HepG2 (cell line): ENCODE data around the gene B3GNT8. TPM values are rescaled to one million over a fixed set of nuclear protein-coding genes. Genes with fewer than 3 reads are reported as not detected.

ENCODE experiments used
- DDIT3 ChIP-seq: sonication (generic); formaldehyde crosslinking; IDR thresholded peaks from 2 replicates; pipeline ENCODE4 v1.4.0; 2020; ENCODE audit warnings: mild to moderate bottlenecking, missing genetic modification reagents
- DNMT3B ChIP-seq: conservative IDR thresholded peaks from 2 replicates; pipeline ENCODE4 v1.6.1; 2016; ENCODE audit warnings: missing biosample characterization, control low read depth
- DRAP1 ChIP-seq: IDR thresholded peaks from 2 replicates; pipeline ENCODE4 v1.6.1; 2016; ENCODE audit warnings: missing genetic modification reagents, missing compliant biosample characterization
- FOXJ3 ChIP-seq: sonication (generic); formaldehyde crosslinking; IDR thresholded peaks from 2 replicates; pipeline ENCODE4 v1.4.0; 2020; ENCODE audit warnings: missing genetic modification reagents, mild to moderate bottlenecking, borderline replicate concordance
- GATA4 ChIP-seq: sonication (generic); IDR thresholded peaks from 2 replicates; pipeline ENCODE4 v1.6.1; 2016; ENCODE audit warnings: antibody characterized with exemption, low read depth, borderline replicate concordance
- HNF4G ChIP-seq, 2 experiments: sonication (generic) in 1 of 2; formaldehyde crosslinking in 1 of 2; IDR thresholded peaks; 2 replicates each; pipeline versions ENCODE4 v1.4.0 to v1.6.1; 2011 to 2020; ENCODE audit warnings: borderline replicate concordance in 2 of 2, low read depth in 2 of 2, mild to moderate bottlenecking in 2 of 2, low read length in 1 of 2, missing genetic modification reagents in 1 of 2, moderate library complexity in 1 of 2
- HOMEZ ChIP-seq: IDR thresholded peaks from 2 replicates; pipeline ENCODE4 v1.6.1; 2016; ENCODE audit warnings: low read depth
- HOXD1 ChIP-seq: sonication (generic); formaldehyde crosslinking; IDR thresholded peaks from 2 replicates; pipeline ENCODE4 v1.5.0; 2020; ENCODE audit warnings: missing genetic modification reagents
- IRF2 ChIP-seq: IDR thresholded peaks from 2 replicates; pipeline ENCODE4 v1.6.1; 2018; ENCODE audit warnings: missing genetic modification reagents, missing compliant biosample characterization
- JARID2 ChIP-seq: sonication (generic); formaldehyde crosslinking; IDR thresholded peaks from 2 replicates; pipeline ENCODE4 v1.8.1; 2023; ENCODE audit warnings: missing genetic modification reagents, inconsistent platforms; ENCODE audit not compliant: insufficient replicate concordance
- KDM4B ChIP-seq: sonication (generic); formaldehyde crosslinking; IDR thresholded peaks from 2 replicates; pipeline ENCODE4 v1.4.0; 2020; ENCODE audit warnings: missing genetic modification reagents
- MIER3 ChIP-seq: IDR thresholded peaks from 2 replicates; pipeline ENCODE4 v1.6.1; 2016; ENCODE audit warnings: missing compliant biosample characterization, borderline replicate concordance
- MZF1 ChIP-seq: sonication (generic); formaldehyde crosslinking; IDR thresholded peaks from 2 replicates; pipeline ENCODE4 v1.8.1; 2023; ENCODE audit warnings: mild to moderate bottlenecking, missing genetic modification reagents, borderline replicate concordance
- SP4 ChIP-seq: sonication (generic); formaldehyde crosslinking; IDR thresholded peaks from 2 replicates; pipeline ENCODE4 v1.8.1; 2023; ENCODE audit warnings: mild to moderate bottlenecking, missing genetic modification reagents
- STAT5B ChIP-seq: sonication (generic); formaldehyde crosslinking; IDR thresholded peaks from 2 replicates; pipeline ENCODE4 v1.4.0; 2020; ENCODE audit warnings: missing genetic modification reagents
- TEAD2 ChIP-seq: sonication (generic); formaldehyde crosslinking; IDR thresholded peaks from 2 replicates; pipeline ENCODE4 v1.9.0; 2021; ENCODE audit warnings: missing genetic modification reagents
- TOE1 ChIP-seq: sonication (generic); formaldehyde crosslinking; IDR thresholded peaks from 2 replicates; pipeline ENCODE4 v1.4.0; 2020; ENCODE audit warnings: mild to moderate bottlenecking, missing genetic modification reagents
- TRIM22 ChIP-seq: fragments of 450-650 bp; IDR thresholded peaks from 2 replicates; pipeline ENCODE4 v1.6.1; 2017
- YY1 ChIP-seq: IDR thresholded peaks from 2 replicates; pipeline ENCODE4 v1.6.1; 2011; ENCODE audit warnings: low read length, low read depth, moderate library complexity, mild to moderate bottlenecking; ENCODE audit not compliant: insufficient read depth, insufficient replicate concordance
- ZBTB14 ChIP-seq: sonication (generic); formaldehyde crosslinking; IDR thresholded peaks from 2 replicates; pipeline ENCODE4 v1.4.0; 2020; ENCODE audit warnings: missing genetic modification reagents
- ZFAT ChIP-seq: sonication (generic); formaldehyde crosslinking; conservative IDR thresholded peaks from 2 replicates; pipeline ENCODE4 v1.8.1; 2023; ENCODE audit warnings: missing genetic modification reagents, inconsistent platforms
- ZFP36L1 ChIP-seq: sonication (generic); formaldehyde crosslinking; IDR thresholded peaks from 2 replicates; pipeline ENCODE4 v1.8.0; 2022; ENCODE audit warnings: mild to moderate bottlenecking, missing genetic modification reagents, moderate library complexity
- ZNF101 ChIP-seq: sonication (generic); formaldehyde crosslinking; IDR thresholded peaks from 2 replicates; pipeline ENCODE4 v1.4.0; 2020; ENCODE audit warnings: mild to moderate bottlenecking, low read depth, missing genetic modification reagents, borderline replicate concordance
- ZNF296 ChIP-seq: sonication (generic); formaldehyde crosslinking; conservative IDR thresholded peaks from 2 replicates; pipeline ENCODE4 v1.5.0; 2020; ENCODE audit warnings: mild to moderate bottlenecking, missing genetic modification reagents
- ZNF343 ChIP-seq: sonication (generic); formaldehyde crosslinking; IDR thresholded peaks from 2 replicates; pipeline ENCODE4 v1.4.0; 2020; ENCODE audit warnings: mild to moderate bottlenecking, missing genetic modification reagents
- ZNF749 ChIP-seq: sonication (generic); formaldehyde crosslinking; IDR thresholded peaks from 2 replicates; pipeline ENCODE4 v1.8.0; 2022; ENCODE audit warnings: mild to moderate bottlenecking, missing genetic modification reagents, moderate library complexity, borderline replicate concordance
- polyA plus RNA-seq, 8 experiments: library from polyadenylated mRNA; depleted of rRNA in 3 of 8; stranded (reverse) in 7 of 8; unstranded in 1 of 8; fragments of >200 nt; fragmentation: Illumina TruSeq in 4 of 8; extraction: Trizol in 4 of 8; gene quantifications; 2 replicates each; pipeline versions ENCODE4 v1.2.1 to v1.2.3, GENCODE V29; 2011 to 2016; ENCODE audit warnings: low read depth in 4 of 8, missing spikeins in 1 of 8, mixed read lengths in 1 of 8; ENCODE audit not compliant: insufficient read depth in 1 of 8
- total RNA-seq, 5 experiments: library from RNA; depleted of rRNA; stranded (reverse); fragments of >200 nt; fragmentation: Illumina TruSeq; extraction: Trizol; gene quantifications; 2 replicates each; pipeline ENCODE4 v1.2.3, GENCODE V29; 2016; ENCODE audit warnings: low read depth in 1 of 5

B3GNT8 gene
- total and polyA plus RNA-seq, 2 of the 13 experiments (the other 11 are each of a cell fraction or from before 2014, with no cell fraction given): 0.26 to 1.9 TPM

- TF ChIP-seq DRAP1 (CRISPR knock-in tag) (no peak), ZBTB14 (CRISPR knock-in tag) (no peak), TRIM22 (no peak), ZFAT (CRISPR knock-in tag) (no peak), TOE1 (CRISPR knock-in tag) (no peak), IRF2 (CRISPR knock-in tag) (no peak), TEAD2 (CRISPR knock-in tag) (no peak), DNMT3B (no peak), STAT5B (CRISPR knock-in tag) (no peak), HNF4G (IDR thresholded peaks at IDR 0.05; ENCODE audit: borderline replicate concordance, low read depth, low read length) (no peak), HNF4G (CRISPR knock-in tag; IDR thresholded peaks at IDR 0.05; ENCODE audit: borderline replicate concordance, low read depth) (no peak), MZF1 (no peak), HOMEZ (CRISPR knock-in tag) (no peak), ZNF343 (CRISPR knock-in tag) (no peak), SP4 (CRISPR knock-in tag) (peak; percentile 64; the same call in 1 of the 2 replicates), ZNF101 (CRISPR knock-in tag) (no peak), KDM4B (no peak), GATA4 (no peak), HOXD1 (CRISPR knock-in tag) (no peak), YY1 (no peak), JARID2 (no peak), MIER3 (CRISPR knock-in tag) (no peak), ZNF296 (CRISPR knock-in tag) (no peak), DDIT3 (no peak), ZNF749 (CRISPR knock-in tag) (no peak), FOXJ3 (CRISPR knock-in tag) (no peak), ZFP36L1 (CRISPR knock-in tag) (no peak)
Observed at GRCh38 chr19:41376241-41376997, 50.8 kb downstream of the B3GNT8 start, which contains the start of gene TMEM91 (continued).
